Measurements from ENCODE around the gene SPDEF. TPM values are rescaled to one million over a fixed set of nuclear protein-coding genes. Genes with fewer than 3 reads are reported as not detected.

The SPDEF gene
- total RNA-seq, 2 donors from 2014 or later = 0.23 to 0.35 TPM

DNA sequence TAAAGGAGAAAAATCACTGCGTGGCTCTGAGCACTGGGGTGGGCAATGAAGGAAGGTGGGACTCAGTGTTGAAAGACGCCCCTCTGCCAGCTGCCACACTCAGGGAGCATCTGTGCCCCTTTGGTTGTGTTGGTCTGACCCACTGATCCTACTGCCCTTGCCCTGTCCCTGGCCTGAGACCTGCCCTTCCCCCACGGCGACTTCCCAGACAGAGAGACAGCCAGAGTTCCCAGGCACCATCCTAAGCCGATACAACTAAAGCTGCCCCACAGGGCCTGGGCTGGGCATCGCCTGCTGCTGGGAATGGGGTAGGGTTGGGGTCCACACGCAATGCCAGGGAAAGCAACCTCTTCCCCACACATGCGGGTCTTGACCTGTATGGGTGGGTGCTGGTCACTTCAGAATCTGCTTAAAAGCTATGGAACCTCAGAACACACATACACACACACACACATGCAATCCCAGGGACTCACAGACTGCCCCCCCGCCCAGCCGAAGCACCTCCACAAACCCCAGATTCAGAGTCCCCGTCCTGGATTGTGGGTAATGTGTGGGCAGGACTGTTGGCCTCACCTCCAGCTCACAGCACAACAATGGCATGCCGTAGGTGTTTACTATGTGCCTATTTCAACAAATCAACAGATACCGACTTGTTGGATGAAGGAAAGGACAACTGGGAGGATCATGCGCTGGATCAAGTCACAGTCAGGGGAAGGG lies 10.9 kb upstream of the SPDEF start:
- Mint-ChIP-seq H3K36me3 (ENCODE audit: low read depth) (no peaks in the 10 kb centered on the region), H3K4me3 (no peak overlapping the region), H3K4me1 (no peaks in the 10 kb centered on the region), H3K27ac (no peak overlapping the region), H3K27me3 (peaks cover 14% of the 10 kb centered on the region)
- ATAC-seq = no peak
- H3K9me3 ChIP-seq (ENCODE audit: control insufficient read depth, low read length, poor library complexity, severe bottlenecking) = no peaks in the 10 kb centered on the region
- no peak for DNase-seq

DNA sequence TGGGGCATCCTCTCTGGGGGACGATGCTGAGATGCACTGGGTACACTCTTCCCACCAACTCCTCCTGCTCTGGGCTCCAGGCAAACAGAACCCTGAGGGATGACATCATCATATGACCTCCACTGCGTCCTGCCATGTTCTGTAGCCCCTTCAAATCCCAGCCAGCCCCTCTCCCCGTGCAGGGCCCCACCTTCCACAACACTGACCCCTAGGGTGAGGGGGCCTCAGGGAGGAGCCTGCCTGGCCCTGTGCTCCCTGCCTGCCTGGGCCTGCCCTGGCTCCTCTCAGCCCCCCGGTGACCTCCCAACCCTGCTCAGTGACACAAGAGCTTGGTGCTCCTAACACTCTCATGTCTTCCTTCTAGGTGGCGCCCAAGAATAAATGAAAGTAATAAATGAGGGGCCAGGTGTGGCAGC lies 9.6 kb upstream of the SPDEF start:
- ATAC-seq (no peak), DNase-seq (no peak)
- no peaks in the 10 kb centered on the region for H3K4me1 Mint-ChIP-seq
- H3K9me3 ChIP-seq (ENCODE audit: control insufficient read depth, low read length, poor library complexity, severe bottlenecking) = no peaks in the 10 kb centered on the region
- peak overlapping the region; percentile 39 for H3K27ac Mint-ChIP-seq
- H3K36me3 Mint-ChIP-seq (ENCODE audit: low read depth) = no peaks in the 10 kb centered on the region
- H3K27me3 Mint-ChIP-seq = peaks cover 14% of the 10 kb centered on the region
- no peak overlapping the region for H3K4me3 Mint-ChIP-seq

DNA sequence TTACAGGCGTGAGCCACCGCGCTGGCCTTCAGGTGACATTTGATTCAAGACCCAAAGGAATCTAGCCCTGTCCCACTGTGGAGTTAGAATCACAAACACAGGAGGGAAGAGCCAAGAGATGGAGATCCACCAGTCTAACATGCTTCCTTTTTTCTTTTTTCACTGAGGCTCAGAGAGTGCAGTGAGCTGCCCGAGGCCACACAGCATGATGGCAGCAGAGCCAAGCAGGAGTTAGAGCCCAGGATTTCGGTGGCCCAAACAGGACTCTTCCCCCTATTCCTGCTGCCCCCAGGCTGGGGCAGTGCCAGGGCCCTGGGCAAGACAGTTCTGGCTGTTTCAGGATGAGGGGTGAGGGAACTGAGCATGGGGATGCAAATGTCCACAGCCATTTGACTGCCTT lies 8.1 kb upstream of the SPDEF start:
- ATAC-seq = no peak
- no peaks in the 10 kb centered on the region for H3K4me1 Mint-ChIP-seq

DNA sequence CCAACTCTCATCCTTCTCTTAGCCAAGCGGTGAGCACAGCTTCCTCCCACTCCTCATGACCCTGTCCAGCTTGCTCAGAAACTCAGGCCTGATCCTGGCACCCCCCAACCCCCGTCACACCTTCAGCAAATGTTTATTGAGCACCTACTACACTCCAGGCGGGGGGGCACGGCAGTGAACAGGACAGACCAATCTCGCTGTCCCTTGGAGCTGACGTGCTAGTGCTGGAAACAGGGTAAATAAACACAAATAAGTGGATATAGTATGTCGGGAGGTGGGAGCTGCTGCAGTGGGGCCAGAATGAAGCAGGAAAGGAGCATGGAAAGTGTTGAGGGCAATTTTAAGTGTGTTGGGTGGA lies 7.4 kb upstream of the SPDEF start:
- H3K4me3 Mint-ChIP-seq = no peak overlapping the region
- H3K27ac Mint-ChIP-seq = no peak overlapping the region
- peaks cover 3% of the 10 kb centered on the region for H3K36me3 Mint-ChIP-seq (ENCODE audit: low read depth)
- peaks cover 6% of the 10 kb centered on the region for H3K27me3 Mint-ChIP-seq
- no peaks in the 10 kb centered on the region for H3K4me1 Mint-ChIP-seq
- ATAC-seq (no peak), DNase-seq (no peak)
- no peaks in the 10 kb centered on the region for H3K9me3 ChIP-seq (ENCODE audit: control insufficient read depth, low read length, poor library complexity, severe bottlenecking)

More for the DNA sequence above, 8.1 kb upstream of the SPDEF start:
- no peaks in the 10 kb centered on the region for H3K9me3 ChIP-seq (ENCODE audit: control insufficient read depth, low read length, poor library complexity, severe bottlenecking)
- Mint-ChIP-seq H3K27ac (no peak overlapping the region), H3K27me3 (peaks cover 13% of the 10 kb centered on the region), H3K4me3 (no peak overlapping the region), H3K36me3 (ENCODE audit: low read depth) (peaks cover 3% of the 10 kb centered on the region)
- DNase-seq = no peak

DNA sequence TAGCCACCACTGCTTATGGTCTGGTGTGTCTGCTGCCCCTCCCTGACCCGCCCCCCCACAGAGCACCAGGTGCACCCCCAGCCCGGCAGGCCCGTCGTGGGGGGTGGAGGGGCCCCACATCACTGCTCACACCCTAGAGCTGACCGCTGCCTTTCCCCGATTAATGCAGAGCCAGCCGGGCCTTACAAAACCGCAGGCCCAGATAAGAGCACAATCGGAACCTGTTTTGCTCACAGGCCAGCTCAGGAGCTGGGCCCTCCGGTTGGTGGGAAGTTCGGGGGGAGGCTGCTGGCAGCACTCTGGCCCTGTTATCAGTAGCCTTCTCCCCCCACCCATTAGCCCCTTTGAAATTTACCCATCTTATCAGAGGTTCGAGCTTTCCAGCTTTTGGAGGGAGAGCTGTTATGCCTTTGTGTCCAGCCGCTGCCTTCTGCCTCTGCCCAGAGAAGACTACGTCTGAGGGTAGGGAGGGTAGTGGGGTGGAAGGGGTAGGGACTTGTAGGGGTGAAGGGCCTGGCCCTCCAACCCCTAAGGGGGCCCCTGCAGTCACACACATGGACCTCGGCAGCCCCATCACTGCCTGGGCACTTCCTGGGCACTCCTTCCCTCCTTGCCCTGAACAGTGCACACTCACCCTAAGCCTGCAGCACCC lies 6.9 kb upstream of the SPDEF start:
- no peak for DNase-seq
- Mint-ChIP-seq H3K27ac (no peak overlapping the region), H3K36me3 (ENCODE audit: low read depth) (peaks cover 3% of the 10 kb centered on the region), H3K4me3 (no peak overlapping the region), H3K27me3 (peaks cover 1% of the 10 kb centered on the region), H3K4me1 (no peaks in the 10 kb centered on the region)
- ATAC-seq = no peak
- H3K9me3 ChIP-seq (ENCODE audit: control insufficient read depth, low read length, poor library complexity, severe bottlenecking) = no peaks in the 10 kb centered on the region

DNA sequence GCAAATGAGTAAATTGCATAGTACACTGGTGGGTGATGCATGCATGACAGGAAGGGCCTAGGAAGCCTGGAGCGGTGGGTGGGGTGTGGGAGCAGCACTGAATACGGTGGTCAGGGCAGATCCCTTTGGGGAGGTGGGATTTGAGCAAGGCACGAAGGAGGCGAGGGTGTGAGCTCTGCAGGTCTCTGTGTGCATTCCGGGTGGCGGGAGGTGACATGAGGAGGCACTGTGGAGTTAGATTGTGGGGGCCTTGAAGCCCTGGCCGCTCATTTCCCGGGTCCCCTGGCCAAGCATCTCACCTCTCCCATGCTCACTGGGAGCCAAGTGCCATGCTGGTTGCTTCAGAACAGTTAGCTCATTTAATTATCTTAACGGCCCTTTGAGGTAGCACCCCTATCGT lies 6.2 kb upstream of the SPDEF start:
- Mint-ChIP-seq H3K27ac (no peak overlapping the region), H3K4me3 (no peak overlapping the region), H3K27me3 (no peaks in the 10 kb centered on the region), H3K4me1 (no peaks in the 10 kb centered on the region), H3K36me3 (ENCODE audit: low read depth) (peaks cover 3% of the 10 kb centered on the region)
- ATAC-seq (no peak), DNase-seq (no peak)
- no peaks in the 10 kb centered on the region for H3K9me3 ChIP-seq (ENCODE audit: control insufficient read depth, low read length, poor library complexity, severe bottlenecking)

DNA sequence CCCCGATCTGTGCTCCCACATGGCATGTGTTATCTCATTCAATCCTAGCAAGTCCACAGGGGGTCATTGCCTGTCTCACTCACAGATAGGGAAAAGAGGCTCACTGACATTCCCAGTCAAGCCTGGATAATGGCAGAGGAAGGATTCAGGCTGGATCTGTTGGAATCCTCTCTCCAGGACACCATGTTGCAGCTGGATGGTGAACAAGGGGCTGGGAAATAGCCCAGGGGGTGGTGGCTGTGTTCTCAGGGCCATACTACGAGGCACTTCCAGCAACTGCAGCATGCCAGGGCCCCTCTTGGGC lies 5.0 kb upstream of the SPDEF start:
- H3K36me3 Mint-ChIP-seq (ENCODE audit: low read depth) = peaks cover 3% of the 10 kb centered on the region
- no peak for ATAC-seq
- no peaks in the 10 kb centered on the region for H3K27me3 Mint-ChIP-seq
- no peak overlapping the region for H3K27ac Mint-ChIP-seq
- H3K4me3 Mint-ChIP-seq = no peak overlapping the region
- H3K4me1 Mint-ChIP-seq = no peaks in the 10 kb centered on the region
- no peaks in the 10 kb centered on the region for H3K9me3 ChIP-seq (ENCODE audit: control insufficient read depth, low read length, poor library complexity, severe bottlenecking)
- DNase-seq = no peak

DNA sequence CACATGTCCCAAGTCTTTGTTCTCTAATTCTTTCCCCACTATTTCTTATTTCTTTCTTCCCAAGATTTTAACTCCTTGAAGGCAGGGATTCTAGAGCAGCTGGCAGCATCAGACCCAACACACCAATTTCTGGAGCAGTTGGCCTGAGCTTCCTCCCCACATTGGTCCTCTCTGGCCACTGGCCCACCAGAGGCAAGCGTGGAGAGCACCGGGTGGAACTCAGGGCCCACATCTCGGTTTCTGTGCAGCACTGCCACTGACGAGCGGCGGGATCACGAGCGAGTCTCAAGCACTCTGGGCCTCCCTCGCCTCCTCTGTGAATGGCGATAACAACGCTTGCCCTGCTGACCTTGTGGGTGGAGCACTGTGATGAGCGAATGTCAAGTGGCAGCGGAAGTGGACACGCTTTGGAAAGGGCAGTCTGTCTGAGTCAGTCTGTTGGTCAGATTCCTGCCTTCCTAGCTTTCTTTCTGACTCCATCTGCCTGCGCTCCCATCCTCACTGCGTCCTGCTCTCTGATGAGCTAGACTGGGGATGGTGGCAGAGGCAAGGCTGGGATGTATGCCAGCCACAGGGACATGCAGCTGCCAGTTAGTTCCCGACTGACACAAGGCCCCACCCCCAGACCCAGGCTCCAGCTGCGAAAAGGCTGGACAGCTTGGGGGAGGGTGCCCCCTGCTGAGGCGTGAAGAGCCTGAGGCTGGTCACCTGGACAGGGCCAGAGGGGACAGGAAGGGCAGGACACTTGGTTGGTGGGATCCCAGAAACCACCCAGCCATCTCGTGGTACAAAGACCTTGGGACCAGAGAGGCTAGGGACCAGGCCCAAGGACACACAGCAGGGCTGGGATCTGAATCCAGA lies 4.5 kb upstream of the SPDEF start:
- DNase-seq (no peak), ATAC-seq (no peak)
- Mint-ChIP-seq H3K4me3 (no peak overlapping the region), H3K4me1 (no peaks in the 10 kb centered on the region), H3K27me3 (no peaks in the 10 kb centered on the region), H3K27ac (peak overlapping the region; percentile 39), H3K36me3 (ENCODE audit: low read depth) (peaks cover 3% of the 10 kb centered on the region)
- H3K9me3 ChIP-seq (ENCODE audit: control insufficient read depth, low read length, poor library complexity, severe bottlenecking) = no peaks in the 10 kb centered on the region

DNA sequence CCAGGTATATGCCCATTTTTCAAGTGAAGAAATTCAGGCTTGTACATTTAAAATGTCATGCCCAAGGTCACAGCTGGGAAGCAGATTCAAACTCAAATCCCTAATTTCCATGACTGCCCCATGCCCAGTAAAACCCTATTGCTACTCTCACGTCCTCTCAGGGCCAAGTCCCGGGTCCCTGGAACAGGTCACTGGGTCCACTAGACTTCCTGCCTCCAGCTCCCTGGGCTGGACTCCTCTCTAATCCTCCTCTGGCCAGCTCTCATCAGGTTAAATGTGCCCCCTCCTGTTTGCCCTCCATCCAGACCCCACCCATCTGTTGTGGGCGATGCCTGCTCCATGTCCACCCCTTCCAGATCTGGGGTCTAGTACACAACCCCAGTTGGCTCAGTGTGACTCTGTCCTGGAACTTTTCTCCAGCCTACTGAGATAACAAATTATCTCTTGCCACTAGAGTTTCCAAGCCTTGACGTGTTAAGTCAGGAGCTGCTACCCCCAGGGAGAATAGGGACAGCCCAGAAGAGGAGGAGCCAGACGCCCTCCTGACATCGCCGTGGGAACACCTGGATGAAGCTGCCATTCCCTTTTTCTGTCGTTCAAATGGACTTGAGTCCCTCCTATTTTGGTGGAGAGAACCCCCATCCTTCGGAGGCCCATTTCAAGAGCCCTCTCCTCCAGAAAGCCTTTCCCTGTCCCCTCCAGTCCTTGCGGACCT lies 3.7 kb upstream of the SPDEF start:
- no peaks in the 10 kb centered on the region for H3K9me3 ChIP-seq (ENCODE audit: control insufficient read depth, low read length, poor library complexity, severe bottlenecking)
- no peak for DNase-seq
- peaks cover 3% of the 10 kb centered on the region for H3K36me3 Mint-ChIP-seq (ENCODE audit: low read depth)
- no peak for ATAC-seq
- H3K4me3 Mint-ChIP-seq = no peak overlapping the region
- no peaks in the 10 kb centered on the region for H3K27me3 Mint-ChIP-seq
- H3K4me1 Mint-ChIP-seq = peaks cover 3% of the 10 kb centered on the region
- H3K27ac Mint-ChIP-seq = no peak overlapping the region

DNA sequence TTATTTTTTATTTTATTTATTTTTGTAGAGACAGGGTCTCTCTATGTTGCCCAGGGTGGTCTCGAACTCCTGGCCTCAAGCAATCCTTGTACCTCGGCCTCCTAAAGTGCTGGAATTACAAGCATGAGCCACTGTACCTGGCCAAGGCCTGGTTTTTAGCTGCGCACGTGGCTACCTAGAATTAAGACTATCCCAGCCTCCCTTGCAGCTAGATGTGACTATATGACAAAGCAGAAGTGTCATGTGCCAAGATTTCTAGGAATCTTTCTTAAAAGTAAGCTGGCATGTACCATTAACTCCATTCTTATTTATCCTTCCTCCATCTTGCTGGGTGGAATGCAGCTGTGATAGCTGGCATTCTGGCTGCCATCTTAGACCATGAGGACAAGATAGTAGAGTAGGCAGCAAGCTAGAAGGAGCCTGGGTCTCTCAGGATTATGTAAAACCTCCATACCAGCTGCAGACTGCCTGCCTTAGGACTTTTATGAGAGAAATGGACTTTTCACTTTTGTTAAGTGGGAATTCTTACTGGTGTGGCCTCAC lies 2.1 kb upstream of the SPDEF start:
- no peak overlapping the region for H3K4me3 Mint-ChIP-seq
- no peak overlapping the region for H3K27ac Mint-ChIP-seq
- H3K9me3 ChIP-seq (ENCODE audit: control insufficient read depth, low read length, poor library complexity, severe bottlenecking) = no peaks in the 10 kb centered on the region
- ATAC-seq (no peak), DNase-seq (no peak)
- peaks cover 8% of the 10 kb centered on the region for H3K4me1 Mint-ChIP-seq
- H3K36me3 Mint-ChIP-seq (ENCODE audit: low read depth) = peaks cover 3% of the 10 kb centered on the region
- H3K27me3 Mint-ChIP-seq = no peaks in the 10 kb centered on the region

DNA sequence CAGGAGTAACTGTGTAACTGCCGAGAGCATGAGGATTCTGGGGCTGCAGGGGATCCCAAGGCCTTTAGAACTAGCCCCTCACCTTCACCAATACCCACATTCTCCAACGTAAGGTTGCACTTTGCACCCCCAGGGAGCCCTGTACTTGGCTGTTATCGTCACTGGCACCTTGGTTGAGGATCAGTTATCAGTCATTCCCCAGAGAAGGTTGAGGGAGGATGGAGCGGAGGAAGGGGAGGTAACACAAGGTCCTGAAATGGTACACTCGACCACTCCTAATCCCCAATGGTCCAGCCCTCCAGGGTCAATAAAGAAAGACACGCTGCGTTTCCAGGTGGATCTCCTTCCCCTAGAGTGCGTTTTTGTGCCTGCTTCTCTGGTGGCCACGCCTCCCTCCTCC lies 1.1 kb upstream of the SPDEF start:
- peaks cover 8% of the 10 kb centered on the region for H3K4me1 Mint-ChIP-seq
- H3K36me3 Mint-ChIP-seq (ENCODE audit: low read depth) = peaks cover 3% of the 10 kb centered on the region
- no peak for DNase-seq
- no peak overlapping the region for H3K4me3 Mint-ChIP-seq
- H3K27ac Mint-ChIP-seq = no peak overlapping the region
- no peak for ATAC-seq
- no peaks in the 10 kb centered on the region for H3K9me3 ChIP-seq (ENCODE audit: control insufficient read depth, low read length, poor library complexity, severe bottlenecking)
- peaks cover 2% of the 10 kb centered on the region for H3K27me3 Mint-ChIP-seq

DNA sequence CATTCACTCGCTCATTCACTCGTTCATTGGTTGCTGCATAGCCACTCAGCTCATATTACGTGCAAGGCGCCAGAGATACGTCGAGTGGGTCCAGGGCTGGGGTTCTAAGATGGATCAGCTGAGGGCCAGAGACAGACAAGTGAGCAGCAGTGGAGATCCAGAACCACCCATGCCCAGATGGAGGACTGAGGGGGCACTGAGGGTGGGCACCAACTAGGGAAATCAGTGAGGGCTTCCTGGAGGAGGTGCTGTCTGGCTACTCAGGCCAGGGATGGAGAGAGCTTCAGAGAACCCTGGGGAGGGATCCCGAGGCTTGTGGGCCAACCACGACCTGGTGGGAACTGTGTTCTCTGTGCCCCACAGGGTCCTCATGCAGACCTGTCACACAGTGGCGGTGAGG lies 364 bp upstream of the SPDEF start:
- peaks cover 8% of the 10 kb centered on the region for H3K4me1 Mint-ChIP-seq
- ATAC-seq = no peak
- H3K27me3 Mint-ChIP-seq = peaks cover 9% of the 10 kb centered on the region
- H3K36me3 Mint-ChIP-seq (ENCODE audit: low read depth) = peaks cover 3% of the 10 kb centered on the region
- H3K4me3 Mint-ChIP-seq = no peak overlapping the region
- H3K27ac Mint-ChIP-seq = no peak overlapping the region
- H3K9me3 ChIP-seq (ENCODE audit: control insufficient read depth, low read length, poor library complexity, severe bottlenecking) = no peaks in the 10 kb centered on the region
- no peak for DNase-seq

DNA sequence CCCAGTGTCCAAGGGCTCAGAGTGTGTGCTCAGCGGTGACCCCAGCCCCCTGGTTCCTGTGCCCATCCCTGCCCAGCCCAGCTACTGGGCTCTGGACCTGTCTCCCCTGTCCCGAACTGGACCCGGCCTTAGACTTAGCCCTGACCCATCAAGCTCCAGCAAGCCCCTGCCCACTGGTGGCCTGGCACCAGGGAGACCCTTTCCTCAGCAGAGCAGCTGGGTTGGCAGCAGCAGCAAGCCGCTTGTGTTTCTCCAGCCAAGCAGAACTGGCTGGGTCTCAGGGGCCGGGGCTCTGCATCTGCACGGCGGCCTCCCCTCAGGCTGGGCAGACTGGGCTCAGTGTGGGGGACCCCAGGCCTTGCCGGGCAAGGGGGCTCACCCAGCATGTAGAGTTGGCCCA lies 801 bp downstream of the SPDEF start:
- H3K27me3 Mint-ChIP-seq = peaks cover 9% of the 10 kb centered on the region
- no peak overlapping the region for H3K27ac Mint-ChIP-seq
- H3K4me3 Mint-ChIP-seq = no peak overlapping the region
- peaks cover 3% of the 10 kb centered on the region for H3K36me3 Mint-ChIP-seq (ENCODE audit: low read depth)
- no peaks in the 10 kb centered on the region for H3K9me3 ChIP-seq (ENCODE audit: control insufficient read depth, low read length, poor library complexity, severe bottlenecking)
- H3K4me1 Mint-ChIP-seq = peaks cover 10% of the 10 kb centered on the region
- DNase-seq (no peak), ATAC-seq (no peak)

Measured in T-helper 17 cell (primary cell).